Ovary (tissue), 3 donors: ENCODE measurements around the gene SOS2.

Experiments used
- CTCF ChIP-seq, 3 donors: fragments of 450-650 bp in 2 of 3; fragments of 200-600 bp in 1 of 3; IDR thresholded peaks; one replicate each; pipeline versions ENCODE4 v1.5.1 to v1.8.0; 2016 to 2022; ENCODE audit warnings: antibody characterized with exemption in 3 of 3, mild to moderate bottlenecking in 1 of 3
- EP300 ChIP-seq: sonication (generic); formaldehyde crosslinking; IDR thresholded peaks from one replicate; pipeline ENCODE4 v1.6.1; 2017; ENCODE audit warnings: antibody characterized with exemption
- donor health status: DM: no; HTN: no; CAD: no.

GRCh38 chr14:50247245-50247644 is 15.9 kb upstream of the SOS2 start:
- no peak for TF ChIP-seq CTCF (IDR thresholded peaks at IDR 0.05)
- no peak for TF ChIP-seq EP300
